Measurements from ENCODE around the gene ATF6.

The ATF6 gene

GRCh38 chr1:161954050-161954449 is 187.9 kb downstream of the ATF6 start:
- in situ Hi-C loops (cut with MboI; ENCODE audit: low sequenced_read_pairs), result no loop called here
- no peak overlapping the region for H3K4me3 ChIP-seq
- DNase-seq (ENCODE audit: low spot score in 2 of 2), result no peak
- no peaks in the 10 kb centered on the region for H3K4me1 ChIP-seq
- no peaks in the 10 kb centered on the region for H3K27me3 ChIP-seq (ENCODE audit: low read depth)
- no peaks in the 10 kb centered on the region for H3K9me3 ChIP-seq
- peaks cover 5% of the 10 kb centered on the region for H3K36me3 ChIP-seq (replicated peaks)

DNA sequence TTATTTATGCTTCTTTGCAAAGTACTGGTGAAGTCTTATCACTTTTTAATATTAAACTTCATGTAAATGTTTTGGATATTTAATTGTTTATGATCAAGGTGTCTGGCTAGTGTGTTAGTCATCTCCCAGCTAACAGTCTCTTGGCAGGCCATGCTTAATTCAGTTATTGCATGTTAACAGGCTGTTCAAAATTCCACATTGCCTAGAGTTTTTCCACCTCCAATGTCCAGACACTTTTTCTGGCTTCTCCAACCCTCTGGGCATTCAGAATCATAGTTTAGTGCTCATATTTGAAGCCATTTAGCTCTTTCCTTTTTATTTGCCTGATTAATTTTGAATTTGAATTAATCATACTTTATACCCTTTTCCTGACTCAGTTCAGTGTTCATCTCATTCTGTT is 188.3 kb downstream of the ATF6 start:
- Histone ChIP-seq H3K4me1 (no peaks in the 10 kb centered on the region), H3K4me3 (no peak overlapping the region), H3K27me3 (ENCODE audit: low read depth) (no peaks in the 10 kb centered on the region), H3K9me3 (no peaks in the 10 kb centered on the region), H3K36me3 (replicated peaks) (peaks cover 5% of the 10 kb centered on the region)
- no peak for DNase-seq (ENCODE audit: low spot score in 2 of 2)
- in situ Hi-C loops (cut with MboI; ENCODE audit: low sequenced_read_pairs), result no loop called here

DNA sequence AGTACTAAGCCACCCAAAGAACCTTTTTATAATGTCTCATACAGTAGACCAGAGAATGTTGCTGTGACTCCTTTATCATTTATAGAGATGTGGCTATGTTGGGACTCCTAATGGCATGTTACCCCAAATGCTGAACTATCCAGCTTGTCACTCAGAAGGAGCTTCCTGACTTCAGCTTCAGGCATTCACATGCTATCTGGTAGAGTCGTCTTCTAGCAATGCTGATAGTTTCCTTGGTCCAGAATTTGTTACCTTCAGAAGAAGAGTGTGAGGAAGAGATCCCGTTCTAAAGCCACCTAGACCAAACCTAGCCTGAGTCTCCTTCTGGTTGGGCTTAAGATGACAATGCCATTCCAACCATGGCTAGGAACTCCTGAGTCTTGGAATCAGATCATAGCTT is 189.5 kb downstream of the ATF6 start:
- no peaks in the 10 kb centered on the region; the same call in 1 of the 2 replicates for H3K4me1 ChIP-seq
- no peaks in the 10 kb centered on the region for H3K27me3 ChIP-seq (ENCODE audit: low read depth)
- no peak for DNase-seq (ENCODE audit: low spot score in 2 of 2)
- H3K4me3 ChIP-seq, result no peak overlapping the region
- in situ Hi-C loops (cut with MboI; ENCODE audit: low sequenced_read_pairs), result no loop called here
- H3K36me3 ChIP-seq (replicated peaks), result peaks cover 5% of the 10 kb centered on the region
- H3K9me3 ChIP-seq, result no peaks in the 10 kb centered on the region

GRCh38 chr1:161956097-161956496 is 190.0 kb downstream of the ATF6 start:
- DNase-seq (ENCODE audit: low spot score in 2 of 2), result no peak
- H3K27me3 ChIP-seq (ENCODE audit: low read depth), result no peaks in the 10 kb centered on the region
- H3K9me3 ChIP-seq, result no peaks in the 10 kb centered on the region
- in situ Hi-C loops (cut with MboI; ENCODE audit: low sequenced_read_pairs), result no loop called here
- peaks cover 5% of the 10 kb centered on the region for H3K36me3 ChIP-seq (replicated peaks)
- H3K4me1 ChIP-seq, result no peaks in the 10 kb centered on the region; the same call in 1 of the 2 replicates
- H3K4me3 ChIP-seq, result no peak overlapping the region

DNA sequence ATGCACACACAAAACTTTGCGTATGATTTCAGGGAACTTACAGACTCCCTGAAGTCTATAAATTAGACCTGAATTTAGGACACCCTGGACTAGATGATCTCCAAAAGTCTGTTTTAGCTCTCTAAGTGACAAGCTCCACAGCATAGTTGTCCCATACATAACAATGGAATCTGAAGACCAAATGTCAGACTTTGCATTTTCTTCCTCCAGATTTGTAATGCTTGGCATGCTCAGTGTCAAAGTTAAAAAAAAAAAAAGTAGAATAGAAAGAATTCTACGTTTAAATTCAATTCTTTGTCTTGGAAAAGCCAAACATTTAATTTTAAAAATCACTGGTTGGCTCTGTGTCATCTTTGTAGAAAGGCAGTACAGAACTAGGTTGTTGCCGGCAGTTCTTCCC is 190.8 kb downstream of the ATF6 start:
- Histone ChIP-seq H3K4me3 (no peak overlapping the region), H3K4me1 (no peaks in the 10 kb centered on the region; the same call in 1 of the 2 replicates), H3K9me3 (no peaks in the 10 kb centered on the region), H3K36me3 (replicated peaks) (peaks cover 5% of the 10 kb centered on the region), H3K27me3 (ENCODE audit: low read depth) (no peaks in the 10 kb centered on the region)
- DNase-seq (ENCODE audit: low spot score in 2 of 2), result no peak
- in situ Hi-C loops (cut with MboI; ENCODE audit: low sequenced_read_pairs), result no loop called here

DNA sequence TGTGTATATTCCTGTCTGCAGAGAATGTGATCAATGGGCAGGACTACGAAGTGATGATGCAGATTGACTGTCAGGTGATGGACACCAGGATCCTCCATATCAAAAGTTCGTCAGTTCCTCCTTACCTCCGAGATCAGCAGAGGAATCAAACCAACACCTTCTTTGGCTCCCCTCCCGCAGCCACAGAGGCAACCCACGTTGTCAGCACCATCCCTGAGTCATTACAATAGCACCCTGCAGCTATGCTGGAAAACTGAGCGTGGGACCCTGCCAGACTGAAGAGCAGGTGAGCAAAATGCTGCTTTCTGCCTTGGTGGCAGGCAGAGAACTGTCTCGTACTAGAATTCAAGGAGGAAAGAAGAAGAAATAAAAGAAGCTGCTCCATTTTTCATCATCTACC is 192.3 kb downstream of the ATF6 start:
- H3K4me3 ChIP-seq, result no peak overlapping the region
- H3K36me3 ChIP-seq (replicated peaks), result peaks cover 5% of the 10 kb centered on the region
- H3K9me3 ChIP-seq, result no peaks in the 10 kb centered on the region
- no peaks in the 10 kb centered on the region for H3K27me3 ChIP-seq (ENCODE audit: low read depth)
- in situ Hi-C loops (cut with MboI; ENCODE audit: low sequenced_read_pairs), result no loop called here
- DNase-seq (ENCODE audit: low spot score in 2 of 2), result no peak
- no peaks in the 10 kb centered on the region; the same call in 1 of the 2 replicates for H3K4me1 ChIP-seq

- DNase-seq (ENCODE audit: low spot score in 2 of 2), result no peak
- Histone ChIP-seq H3K27me3 (ENCODE audit: low read depth) (no peaks in the 10 kb centered on the region), H3K9me3 (no peaks in the 10 kb centered on the region), H3K36me3 (replicated peaks) (peaks cover 5% of the 10 kb centered on the region), H3K4me1 (no peaks in the 10 kb centered on the region; the same call in 1 of the 2 replicates), H3K4me3 (no peak overlapping the region)
- in situ Hi-C loops (cut with MboI; ENCODE audit: low sequenced_read_pairs), result no loop called here
These were observed 196.2 kb downstream of the ATF6 start for GRCh38 chr1:161962091-161962887.

- H3K4me1 ChIP-seq, result no peaks in the 10 kb centered on the region
- no peaks in the 10 kb centered on the region for H3K36me3 ChIP-seq (replicated peaks)
- no peaks in the 10 kb centered on the region for H3K27me3 ChIP-seq (ENCODE audit: low read depth)
- H3K4me3 ChIP-seq, result no peak overlapping the region
- H3K9me3 ChIP-seq, result no peaks in the 10 kb centered on the region
- in situ Hi-C loops (cut with MboI; ENCODE audit: low sequenced_read_pairs), result no loop called here
- DNase-seq (ENCODE audit: low spot score in 2 of 2), result no peak
These were observed 199.9 kb downstream of the ATF6 start for GRCh38 chr1:161966067-161966466.

DNA sequence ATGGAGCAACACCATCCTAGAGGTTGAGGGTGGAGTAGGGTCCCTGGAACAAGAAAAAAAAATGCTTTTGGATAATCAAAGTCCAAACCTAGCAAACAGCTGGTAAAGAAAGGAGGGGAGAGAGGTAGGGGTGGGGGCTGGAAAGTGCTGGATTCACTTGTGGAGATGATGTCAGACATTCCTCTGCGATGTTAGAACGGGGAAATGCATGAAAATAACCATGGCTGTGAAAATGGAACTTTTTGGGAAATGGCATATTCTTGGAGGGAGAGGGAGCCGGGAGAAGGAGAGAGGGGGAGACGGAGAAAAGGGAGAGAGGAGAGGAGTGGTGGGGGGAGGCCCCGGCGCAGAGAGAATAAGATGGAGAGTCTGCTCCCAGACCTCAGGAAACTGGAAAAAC is 203.9 kb downstream of the ATF6 start:
- in situ Hi-C loops (cut with MboI; ENCODE audit: low sequenced_read_pairs), result no loop called here
- no peaks in the 10 kb centered on the region for H3K4me1 ChIP-seq
- no peaks in the 10 kb centered on the region for H3K27me3 ChIP-seq (ENCODE audit: low read depth)
- no peaks in the 10 kb centered on the region for H3K9me3 ChIP-seq
- no peak for DNase-seq (ENCODE audit: low spot score in 2 of 2)
- no peak overlapping the region for H3K4me3 ChIP-seq
- H3K36me3 ChIP-seq (replicated peaks), result no peaks in the 10 kb centered on the region

- Histone ChIP-seq H3K27me3 (ENCODE audit: low read depth) (no peaks in the 10 kb centered on the region), H3K4me1 (no peaks in the 10 kb centered on the region), H3K36me3 (replicated peaks) (no peaks in the 10 kb centered on the region), H3K9me3 (no peaks in the 10 kb centered on the region), H3K4me3 (no peak overlapping the region)
- in situ Hi-C loops (cut with MboI; ENCODE audit: low sequenced_read_pairs), result no loop called here
- DNase-seq (ENCODE audit: low spot score in 2 of 2), result no peak
These were observed 204.5 kb downstream of the ATF6 start for GRCh38 chr1:161970633-161971032.

DNA sequence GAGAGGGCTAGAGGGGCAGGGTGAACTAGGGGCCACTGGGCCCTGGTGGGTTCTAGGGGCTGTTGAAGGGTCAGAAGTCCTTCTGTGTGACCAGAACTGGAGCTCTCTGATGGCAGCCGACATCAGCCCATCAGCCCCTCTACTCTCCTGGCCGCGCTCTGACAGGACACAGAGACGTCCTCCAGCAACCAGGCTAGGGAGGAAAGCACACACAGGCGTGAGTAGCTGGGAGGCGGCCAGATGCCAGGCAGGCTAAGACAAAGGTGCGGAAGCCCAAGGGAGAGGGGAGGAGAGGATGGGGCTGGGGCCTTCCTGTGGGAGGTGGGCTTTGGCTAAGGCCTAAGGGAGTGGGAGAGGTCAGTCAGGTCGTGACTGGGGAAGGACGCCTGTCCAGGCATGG is 206.7 kb downstream of the ATF6 start:
- Histone ChIP-seq H3K36me3 (replicated peaks) (no peaks in the 10 kb centered on the region), H3K4me1 (no peaks in the 10 kb centered on the region), H3K4me3 (no peak overlapping the region), H3K27me3 (ENCODE audit: low read depth) (no peaks in the 10 kb centered on the region), H3K9me3 (no peaks in the 10 kb centered on the region)
- in situ Hi-C loops (cut with MboI; ENCODE audit: low sequenced_read_pairs), result no loop called here
- no peak for DNase-seq (ENCODE audit: low spot score in 2 of 2)

DNA sequence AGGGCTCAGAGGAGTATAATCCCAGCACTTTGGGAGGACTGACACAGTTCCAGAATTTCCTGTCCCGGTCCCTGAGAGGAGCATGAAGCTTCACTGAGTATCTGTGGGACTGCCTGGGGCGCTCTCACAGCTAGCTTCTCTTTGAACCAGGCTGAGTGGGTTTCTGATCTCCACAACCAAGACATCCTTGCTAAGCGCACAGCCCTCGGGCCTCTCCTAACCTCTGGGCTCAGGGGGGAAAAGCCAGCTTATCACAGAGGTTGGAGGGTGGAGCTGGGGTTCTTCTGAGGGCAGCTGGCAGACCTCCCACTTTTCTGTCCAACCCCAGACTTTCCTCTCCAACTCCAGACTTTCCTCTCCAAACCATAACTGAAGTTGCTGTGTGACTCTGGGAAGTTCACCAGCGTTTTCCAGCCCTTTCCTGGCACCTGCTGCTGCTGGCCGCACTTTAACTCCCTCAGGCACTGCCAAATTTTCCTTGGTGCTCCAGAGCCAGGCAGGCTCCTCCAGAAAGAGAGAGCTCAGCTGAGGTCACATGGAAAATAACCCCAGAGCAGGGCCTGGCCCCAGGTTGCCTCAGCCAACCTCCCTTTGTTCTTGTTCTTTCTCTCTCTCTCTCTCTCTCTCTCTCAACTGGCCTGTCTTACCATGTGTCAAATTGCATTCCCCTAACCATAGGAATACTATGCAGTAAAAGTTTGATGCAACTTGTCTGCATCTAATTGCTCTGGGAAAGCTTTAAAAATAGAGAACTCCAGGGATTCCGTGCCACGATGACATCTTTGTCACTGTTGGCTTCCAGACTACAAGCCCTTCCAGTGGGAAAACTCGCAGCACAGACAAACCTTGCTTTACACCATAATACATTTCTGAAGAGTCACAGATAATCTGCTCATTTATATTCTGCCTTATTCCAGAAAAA is 208.1 kb downstream of the ATF6 start:
- no peak for DNase-seq (ENCODE audit: low spot score in 2 of 2)
- H3K36me3 ChIP-seq (replicated peaks), result no peaks in the 10 kb centered on the region
- in situ Hi-C loops (cut with MboI; ENCODE audit: low sequenced_read_pairs), result no loop called here

GRCh38 chr1:161978011-161978790 is 212.1 kb downstream of the ATF6 start:
- Histone ChIP-seq H3K4me3 (no peak overlapping the region), H3K27me3 (ENCODE audit: low read depth) (peaks cover 5% of the 10 kb centered on the region; the same call in 1 of the 2 replicates), H3K9me3 (no peaks in the 10 kb centered on the region), H3K4me1 (no peaks in the 10 kb centered on the region), H3K36me3 (replicated peaks) (no peaks in the 10 kb centered on the region)
- DNase-seq (ENCODE audit: low spot score in 2 of 2), result no peak
- in situ Hi-C loops (cut with MboI; ENCODE audit: low sequenced_read_pairs), result no loop called here

More for the DNA sequence above, 208.1 kb downstream of the ATF6 start:
- no peak overlapping the region for H3K4me3 ChIP-seq
- no peaks in the 10 kb centered on the region for H3K4me1 ChIP-seq
- H3K9me3 ChIP-seq, result no peaks in the 10 kb centered on the region
- no peaks in the 10 kb centered on the region for H3K27me3 ChIP-seq (ENCODE audit: low read depth)
